Measurements from ENCODE around the gene TMSB15B.
"Not testable (repeated sequence)": the region's sequence is repeated elsewhere in the genome, so short reads cannot be mapped to it uniquely, and the experiment has no call there.

Gene TMSB15B

GRCh38 chrX:103962411-103963278 is at the start of gene TMSB15B:
TSS of gene TMSB15B (plus strand) at chrX:103962627.
- DNase-seq (ENCODE audit: low read depth in 1 of 2, low spot score in 1 of 2); in situ Hi-C loops (cut with HindIII; ENCODE audit: low pct_unique_long_range_greater_than_20kb, low sequenced_read_pairs): not testable (repeated sequence)

- DNase-seq (ENCODE audit: low read depth in 1 of 2, low spot score in 1 of 2) = no peak
- in situ Hi-C loops (cut with HindIII; ENCODE audit: low pct_unique_long_range_greater_than_20kb, low sequenced_read_pairs) = no loop called here
- no peak for TF ChIP-seq JUND (IDR thresholded peaks at IDR 0.05; ENCODE audit: low read depth)
Measured at GRCh38 chrX:103913356-103914020, 48.9 kb upstream of the TMSB15B start.

DNA sequence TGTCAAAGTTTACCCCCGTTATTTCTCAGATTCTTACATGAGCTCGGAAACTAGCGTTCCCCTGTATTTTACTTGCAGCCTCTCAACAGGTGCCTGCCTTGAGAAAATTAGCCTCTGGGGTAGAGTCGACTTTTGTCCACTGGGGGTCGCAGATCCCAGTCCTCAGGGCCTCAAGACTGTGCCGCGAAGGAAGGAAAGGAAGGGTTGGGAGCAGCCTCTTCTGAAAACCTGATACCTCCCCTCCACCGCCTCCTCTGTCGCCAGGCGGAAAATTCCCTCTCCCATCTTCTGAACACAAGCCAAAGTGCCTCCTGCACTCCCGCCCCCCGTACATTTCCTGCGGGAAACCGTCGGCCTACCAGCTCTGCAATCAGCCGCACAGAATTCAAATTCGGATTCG is 44.4 kb upstream of the TMSB15B start:
- in situ Hi-C loops (cut with HindIII; ENCODE audit: low pct_unique_long_range_greater_than_20kb, low sequenced_read_pairs) = no loop called here
- peak; percentile 4 to 66 for DNase-seq (ENCODE audit: low read depth in 1 of 2, low spot score in 1 of 2)

GRCh38 chrX:103918571-103919269 is 43.7 kb upstream of the TMSB15B start:
- in situ Hi-C loops (cut with HindIII; ENCODE audit: low pct_unique_long_range_greater_than_20kb, low sequenced_read_pairs) = no loop called here
- no peak for TF ChIP-seq JUND (IDR thresholded peaks at IDR 0.05; ENCODE audit: low read depth)
- peak; percentile 30 to 67 for DNase-seq (ENCODE audit: low read depth in 1 of 2, low spot score in 1 of 2)

More for the DNA sequence above, 44.4 kb upstream of the TMSB15B start:
- no peak for TF ChIP-seq JUND (IDR thresholded peaks at IDR 0.05; ENCODE audit: low read depth)

GRCh38 chrX:103919270-103919637 is 43.2 kb upstream of the TMSB15B start:
- in situ Hi-C loops (cut with HindIII; ENCODE audit: low pct_unique_long_range_greater_than_20kb, low sequenced_read_pairs) = no loop called here
- DNase-seq (ENCODE audit: low read depth in 1 of 2, low spot score in 1 of 2) = peak; percentile 18 to 35
- TF ChIP-seq JUND (IDR thresholded peaks at IDR 0.05; ENCODE audit: low read depth) = no peak

GRCh38 chrX:103920515-103920914 is 41.9 kb upstream of the TMSB15B start:
- in situ Hi-C loops (cut with HindIII; ENCODE audit: low pct_unique_long_range_greater_than_20kb, low sequenced_read_pairs); DNase-seq (ENCODE audit: low read depth in 1 of 2, low spot score in 1 of 2): not testable (repeated sequence)

GRCh38 chrX:103927030-103927429 is 35.4 kb upstream of the TMSB15B start:
- TF ChIP-seq JUND (IDR thresholded peaks at IDR 0.05; ENCODE audit: low read depth) = no peak
- DNase-seq (ENCODE audit: low read depth in 1 of 2, low spot score in 1 of 2) = no peak
- in situ Hi-C loops (cut with HindIII; ENCODE audit: low pct_unique_long_range_greater_than_20kb, low sequenced_read_pairs) = no loop called here

DNA sequence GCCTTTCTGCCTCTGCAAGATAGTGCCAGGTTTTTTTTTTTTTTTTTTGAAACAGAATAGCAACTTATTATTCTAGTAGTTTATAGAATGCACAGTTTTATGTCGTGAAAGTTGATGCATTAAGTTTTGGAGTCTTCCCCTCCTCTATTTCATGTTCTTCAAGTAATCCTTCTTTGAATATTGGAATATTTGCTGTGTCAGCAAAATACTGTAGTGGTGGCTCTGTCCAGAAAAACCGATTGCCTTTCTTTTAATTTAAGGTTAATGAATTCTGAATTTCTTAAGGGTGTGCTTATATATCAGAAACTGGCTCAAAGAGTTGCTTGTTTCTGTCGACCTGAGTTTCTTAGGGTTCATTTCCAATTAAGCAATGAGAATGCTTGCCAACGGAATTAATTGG is 34.8 kb upstream of the TMSB15B start:
- TF ChIP-seq JUND (IDR thresholded peaks at IDR 0.05; ENCODE audit: low read depth) = no peak
- in situ Hi-C loops (cut with HindIII; ENCODE audit: low pct_unique_long_range_greater_than_20kb, low sequenced_read_pairs) = no loop called here
- no peak for DNase-seq (ENCODE audit: low read depth in 1 of 2, low spot score in 1 of 2)

DNA sequence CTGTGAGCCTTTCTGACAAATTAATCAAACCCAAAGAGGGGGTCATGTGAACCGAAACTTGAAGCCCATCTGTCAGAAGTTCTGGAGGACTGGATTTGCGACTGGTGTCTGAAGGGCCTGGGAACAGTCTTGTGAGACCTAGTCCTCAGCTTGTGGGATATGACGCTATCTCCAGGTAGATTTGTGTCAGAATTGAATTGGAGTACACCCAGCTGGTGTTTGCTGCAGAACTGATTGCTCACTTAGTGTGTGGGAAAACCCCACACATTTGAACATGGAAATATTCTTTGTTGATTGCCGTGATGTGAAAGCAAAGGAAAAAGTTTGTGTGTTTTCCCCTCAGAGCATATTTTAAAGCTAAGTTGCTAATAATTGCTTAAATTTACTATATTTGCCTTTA is 30.3 kb upstream of the TMSB15B start:
- DNase-seq (ENCODE audit: low read depth in 1 of 2, low spot score in 1 of 2) = no peak
- in situ Hi-C loops (cut with HindIII; ENCODE audit: low pct_unique_long_range_greater_than_20kb, low sequenced_read_pairs) = no loop called here
- no peak for TF ChIP-seq JUND (IDR thresholded peaks at IDR 0.05; ENCODE audit: low read depth)

- DNase-seq (ENCODE audit: low read depth in 1 of 2, low spot score in 1 of 2); in situ Hi-C loops (cut with HindIII; ENCODE audit: low pct_unique_long_range_greater_than_20kb, low sequenced_read_pairs): not testable (repeated sequence)
Measured at GRCh38 chrX:103940257-103940656, 22.2 kb upstream of the TMSB15B start.

DNA sequence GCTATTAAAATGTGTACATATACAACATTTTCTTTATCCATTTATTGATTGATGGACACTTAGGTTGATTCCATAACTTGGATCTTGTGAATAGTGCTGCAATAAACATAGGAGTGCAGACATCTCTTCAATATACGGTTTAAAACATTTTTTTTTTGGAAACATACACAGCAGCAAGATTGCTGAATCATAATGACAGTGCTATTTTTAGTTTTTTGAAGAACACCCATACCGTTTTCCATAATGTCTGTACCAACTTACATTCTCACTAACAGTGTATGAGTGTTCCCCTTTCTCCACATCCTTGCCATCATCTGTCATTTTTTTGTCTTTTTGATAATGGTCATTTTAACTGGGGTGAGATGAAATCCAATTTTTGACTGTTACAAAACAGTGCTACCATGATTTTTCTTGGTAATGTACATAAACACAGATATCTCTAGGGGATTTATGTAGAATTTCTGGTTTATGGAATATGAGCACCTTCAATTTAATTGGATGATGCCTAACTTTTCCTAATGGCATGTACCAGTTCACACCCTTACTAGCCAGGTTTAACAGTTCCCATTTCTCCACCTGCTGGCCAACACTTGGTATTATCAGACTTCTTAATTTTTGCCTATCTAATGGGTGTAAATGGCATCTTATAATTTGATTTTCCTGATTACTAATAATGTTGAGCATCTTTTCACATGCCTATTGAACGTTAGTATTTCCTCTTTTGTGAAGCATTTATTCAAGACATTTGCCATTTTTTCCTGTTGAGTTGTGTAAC is 21.0 kb upstream of the TMSB15B start:
- no peak for TF ChIP-seq JUND (IDR thresholded peaks at IDR 0.05; ENCODE audit: low read depth)
- DNase-seq (ENCODE audit: low read depth in 1 of 2, low spot score in 1 of 2) = peak in 1 of 2 experiments; percentile 24
- in situ Hi-C loops (cut with HindIII; ENCODE audit: low pct_unique_long_range_greater_than_20kb, low sequenced_read_pairs) = no loop called here

- TF ChIP-seq JUND (IDR thresholded peaks at IDR 0.05; ENCODE audit: low read depth) = no peak
- in situ Hi-C loops (cut with HindIII; ENCODE audit: low pct_unique_long_range_greater_than_20kb, low sequenced_read_pairs) = no loop called here
- DNase-seq (ENCODE audit: low read depth in 1 of 2, low spot score in 1 of 2) = no peak
Measured at GRCh38 chrX:103949506-103949905, 12.9 kb upstream of the TMSB15B start.

All from T47D (cell line).